ENCODE results near the gene GNAZ.

Gene GNAZ

GRCh38 chr22:23098718-23099530 lies 28.6 kb downstream of the GNAZ start:
- CTCF ChIA-PET = no interaction called here
- POLR2A ChIA-PET = no interaction called here
- no peak for DNase-seq (ENCODE audit: extremely low spot score)
- TF ChIP-seq CTBP1 (IDR thresholded peaks at IDR 0.05; ENCODE audit: borderline replicate concordance) (no peak), SP1 (IDR thresholded peaks at IDR 0.05) (no peak), FOXM1 (IDR thresholded peaks at IDR 0.05; ENCODE audit: borderline replicate concordance) (no peak), SUZ12 (IDR thresholded peaks at IDR 0.05) (no peak), PKNOX1 (IDR thresholded peaks at IDR 0.05) (no peak), TARDBP (IDR thresholded peaks at IDR 0.05) (no peak), ARNT (IDR thresholded peaks at IDR 0.05) (no peak), NFRKB (IDR thresholded peaks at IDR 0.05) (no peak), ZNF384 (IDR thresholded peaks at IDR 0.05) (no peak), FOXK2 (IDR thresholded peaks at IDR 0.05) (no peak), BHLHE40 (IDR thresholded peaks at IDR 0.05; ENCODE audit: borderline replicate concordance) (no peak), ELF4 (IDR thresholded peaks at IDR 0.05) (no peak)

GRCh38 chr22:23099531-23099804 lies 29.1 kb downstream of the GNAZ start:
- ChIA-PET POLR2A (no interaction called here), CTCF (no interaction called here)
- no peak for DNase-seq (ENCODE audit: extremely low spot score)
- no peak for TF ChIP-seq NFRKB (IDR thresholded peaks at IDR 0.05)
- TF ChIP-seq FOXK2 (IDR thresholded peaks at IDR 0.05) = no peak
- TF ChIP-seq BHLHE40 (IDR thresholded peaks at IDR 0.05; ENCODE audit: borderline replicate concordance) = no peak
- TF ChIP-seq FOXA1 (IDR thresholded peaks at IDR 0.05) = no peak
- TF ChIP-seq HDGF (IDR thresholded peaks at IDR 0.05; ENCODE audit: borderline replicate concordance) = no peak
- no peak for TF ChIP-seq CTBP1 (IDR thresholded peaks at IDR 0.05; ENCODE audit: borderline replicate concordance)
- TF ChIP-seq ELF4 (IDR thresholded peaks at IDR 0.05) = no peak
- no peak for TF ChIP-seq TARDBP (IDR thresholded peaks at IDR 0.05)
- TF ChIP-seq ARNT (IDR thresholded peaks at IDR 0.05) = no peak
- TF ChIP-seq PKNOX1 (IDR thresholded peaks at IDR 0.05) = no peak

- no peak for DNase-seq (ENCODE audit: extremely low spot score)
- no peak for TF ChIP-seq BHLHE40 (IDR thresholded peaks at IDR 0.05; ENCODE audit: borderline replicate concordance)
- TF ChIP-seq ZNF384 (IDR thresholded peaks at IDR 0.05) = no peak
- TF ChIP-seq SP1 (IDR thresholded peaks at IDR 0.05) = no peak
- TF ChIP-seq FOXA1 (IDR thresholded peaks at IDR 0.05) = no peak
- no peak for TF ChIP-seq CTBP1 (IDR thresholded peaks at IDR 0.05; ENCODE audit: borderline replicate concordance)
- TF ChIP-seq TARDBP (IDR thresholded peaks at IDR 0.05) = no peak
- no peak for TF ChIP-seq SUZ12 (IDR thresholded peaks at IDR 0.05)
- TF ChIP-seq LEF1 (IDR thresholded peaks at IDR 0.05; ENCODE audit: borderline replicate concordance) = no peak
- ChIA-PET POLR2A (no interaction called here), CTCF (no interaction called here)
Measured at GRCh38 chr22:23100124-23100801, 29.9 kb downstream of the GNAZ start.

- CTCF ChIA-PET = no interaction called here
- no peak for DNase-seq (ENCODE audit: extremely low spot score)
- TF ChIP-seq ELF4 (IDR thresholded peaks at IDR 0.05) = no peak
- TF ChIP-seq FOXM1 (IDR thresholded peaks at IDR 0.05; ENCODE audit: borderline replicate concordance) = no peak
- no peak for TF ChIP-seq ZNF384 (IDR thresholded peaks at IDR 0.05)
- TF ChIP-seq SP1 (IDR thresholded peaks at IDR 0.05) = no peak
- TF ChIP-seq ARNT (IDR thresholded peaks at IDR 0.05) = no peak
- no peak for TF ChIP-seq NFRKB (IDR thresholded peaks at IDR 0.05)
- no peak for TF ChIP-seq FOXK2 (IDR thresholded peaks at IDR 0.05)
- no peak for TF ChIP-seq FOXA1 (IDR thresholded peaks at IDR 0.05)
- no peak for TF ChIP-seq LEF1 (IDR thresholded peaks at IDR 0.05; ENCODE audit: borderline replicate concordance)
- TF ChIP-seq CTBP1 (IDR thresholded peaks at IDR 0.05; ENCODE audit: borderline replicate concordance) = no peak
- TF ChIP-seq BHLHE40 (IDR thresholded peaks at IDR 0.05; ENCODE audit: borderline replicate concordance) = no peak
- TF ChIP-seq L3MBTL2 (conservative IDR thresholded peaks at IDR 0.05) = no peak
- TF ChIP-seq TARDBP (IDR thresholded peaks at IDR 0.05) = no peak
- no peak for TF ChIP-seq PKNOX1 (IDR thresholded peaks at IDR 0.05)
- no peak for TF ChIP-seq SUZ12 (IDR thresholded peaks at IDR 0.05)
- TF ChIP-seq HDGF (IDR thresholded peaks at IDR 0.05; ENCODE audit: borderline replicate concordance) = no peak
- POLR2A ChIA-PET = no interaction called here
Measured at GRCh38 chr22:23101524-23101923, 31.2 kb downstream of the GNAZ start.

- POLR2A ChIA-PET = no interaction called here
- CTCF ChIA-PET = no interaction called here
- TF ChIP-seq ARNT (IDR thresholded peaks at IDR 0.05) = no peak
- TF ChIP-seq ZNF384 (IDR thresholded peaks at IDR 0.05) = no peak
- TF ChIP-seq BHLHE40 (IDR thresholded peaks at IDR 0.05; ENCODE audit: borderline replicate concordance) = no peak
- TF ChIP-seq LEF1 (IDR thresholded peaks at IDR 0.05; ENCODE audit: borderline replicate concordance) = no peak
- no peak for TF ChIP-seq HDGF (IDR thresholded peaks at IDR 0.05; ENCODE audit: borderline replicate concordance)
- TF ChIP-seq SP1 (IDR thresholded peaks at IDR 0.05) = no peak
- no peak for TF ChIP-seq PKNOX1 (IDR thresholded peaks at IDR 0.05)
- TF ChIP-seq NFRKB (IDR thresholded peaks at IDR 0.05) = no peak
- TF ChIP-seq SUZ12 (IDR thresholded peaks at IDR 0.05) = no peak
- no peak for TF ChIP-seq FOXA1 (IDR thresholded peaks at IDR 0.05)
- no peak for TF ChIP-seq CTBP1 (IDR thresholded peaks at IDR 0.05; ENCODE audit: borderline replicate concordance)
- no peak for TF ChIP-seq FOXK2 (IDR thresholded peaks at IDR 0.05)
- no peak for DNase-seq (ENCODE audit: extremely low spot score)
Measured at GRCh38 chr22:23102002-23102655, 31.8 kb downstream of the GNAZ start.

Data from HEK293T (cell line).